HepG2 (cell line): ENCODE results near the gene PDP2. TPM values are rescaled to one million over a fixed set of nuclear protein-coding genes. Genes with fewer than 3 reads are reported as not detected.

ENCODE experiments used
- ARID3A ChIP-seq: IDR thresholded peaks from 2 replicates; pipeline ENCODE4 v1.6.1; 2012; ENCODE audit warnings: low read depth, low read length, improper control_type of control experiment
- CBX2 ChIP-seq, 2 experiments: fragments of 200-600 bp in 1 of 2; sonication (generic); formaldehyde crosslinking in 1 of 2; IDR thresholded peaks; 2 replicates each; pipeline versions ENCODE4 v1.7.0 to v1.8.1; 2018 to 2022; ENCODE audit warnings: low read depth in 2 of 2, low read length in 1 of 2, mild to moderate bottlenecking in 1 of 2, missing genetic modification reagents in 1 of 2
- CEBPZ ChIP-seq: IDR thresholded peaks from 2 replicates; pipeline ENCODE4 v1.6.1; 2012; ENCODE audit warnings: low read length, improper control_type of control experiment
- JUND ChIP-seq: sonication (generic); formaldehyde crosslinking; IDR thresholded peaks from 2 replicates; pipeline ENCODE4 v1.8.0; 2022; ENCODE audit warnings: mild to moderate bottlenecking, missing genetic modification reagents
- NR0B2 ChIP-seq: sonication (generic); formaldehyde crosslinking; IDR thresholded peaks from 2 replicates; pipeline ENCODE4 v1.4.0; 2020; ENCODE audit warnings: mild to moderate bottlenecking, missing genetic modification reagents
- POLR2A ChIP-seq, 2 experiments: IDR thresholded peaks; 2 replicates each; pipeline ENCODE4 v1.6.1; 2011; ENCODE audit warnings: low read depth in 2 of 2, low read length in 2 of 2, mild to moderate bottlenecking in 1 of 2, moderate library complexity in 1 of 2; ENCODE audit not compliant: insufficient read depth in 1 of 2
- SOX6 ChIP-seq, 2 experiments: fragments of 450-650 bp in 1 of 2; sonication (generic) in 1 of 2; formaldehyde crosslinking in 1 of 2; IDR thresholded peaks; 2 replicates each; pipeline versions ENCODE4 v1.4.0 to v1.6.1; 2017 to 2020; ENCODE audit warnings: antibody characterized with exemption in 1 of 2, mild to moderate bottlenecking in 1 of 2, missing genetic modification reagents in 1 of 2
- ZC3H4 ChIP-seq: sonication (generic); formaldehyde crosslinking; IDR thresholded peaks from 2 replicates; pipeline ENCODE4 v1.4.0; 2020; ENCODE audit warnings: missing genetic modification reagents, borderline replicate concordance
- ZFY ChIP-seq: sonication (generic); formaldehyde crosslinking; IDR thresholded peaks from 2 replicates; pipeline ENCODE4 v1.4.0; 2020; ENCODE audit warnings: missing genetic modification reagents
- ZNF142 ChIP-seq: sonication (generic); formaldehyde crosslinking; IDR thresholded peaks from 2 replicates; pipeline ENCODE4 v1.4.0; 2020; ENCODE audit warnings: missing genetic modification reagents
- ZNF337 ChIP-seq: sonication (generic); formaldehyde crosslinking; IDR thresholded peaks from 2 replicates; pipeline ENCODE4 v1.5.1; 2020; ENCODE audit warnings: missing genetic modification reagents, low read depth, mild to moderate bottlenecking, borderline replicate concordance
- polyA plus RNA-seq, 8 experiments: library from polyadenylated mRNA; depleted of rRNA in 3 of 8; stranded (reverse) in 7 of 8; unstranded in 1 of 8; fragments of >200 nt; fragmentation: Illumina TruSeq in 4 of 8; extraction: Trizol in 4 of 8; gene quantifications; 2 replicates each; pipeline versions ENCODE4 v1.2.1 to v1.2.3, GENCODE V29; 2011 to 2016; ENCODE audit warnings: low read depth in 4 of 8, missing spikeins in 1 of 8, mixed read lengths in 1 of 8; ENCODE audit not compliant: insufficient read depth in 1 of 8
- total RNA-seq, 5 experiments: library from RNA; depleted of rRNA; stranded (reverse); fragments of >200 nt; fragmentation: Illumina TruSeq; extraction: Trizol; gene quantifications; 2 replicates each; pipeline ENCODE4 v1.2.3, GENCODE V29; 2016; ENCODE audit warnings: low read depth in 1 of 5
- TF ChIP-seq, protein P1 (sequence below): sonication (generic); formaldehyde crosslinking; IDR thresholded peaks from 2 replicates; pipeline ENCODE4 v1.9.0; 2021; ENCODE audit warnings: missing genetic modification reagents, borderline replicate concordance

PDP2 gene
- total and polyA plus RNA-seq, 2 of the 13 experiments (the other 11 are each of a cell fraction or from before 2014, with no cell fraction given) = 12.8 to 15.8 TPM

DNA sequence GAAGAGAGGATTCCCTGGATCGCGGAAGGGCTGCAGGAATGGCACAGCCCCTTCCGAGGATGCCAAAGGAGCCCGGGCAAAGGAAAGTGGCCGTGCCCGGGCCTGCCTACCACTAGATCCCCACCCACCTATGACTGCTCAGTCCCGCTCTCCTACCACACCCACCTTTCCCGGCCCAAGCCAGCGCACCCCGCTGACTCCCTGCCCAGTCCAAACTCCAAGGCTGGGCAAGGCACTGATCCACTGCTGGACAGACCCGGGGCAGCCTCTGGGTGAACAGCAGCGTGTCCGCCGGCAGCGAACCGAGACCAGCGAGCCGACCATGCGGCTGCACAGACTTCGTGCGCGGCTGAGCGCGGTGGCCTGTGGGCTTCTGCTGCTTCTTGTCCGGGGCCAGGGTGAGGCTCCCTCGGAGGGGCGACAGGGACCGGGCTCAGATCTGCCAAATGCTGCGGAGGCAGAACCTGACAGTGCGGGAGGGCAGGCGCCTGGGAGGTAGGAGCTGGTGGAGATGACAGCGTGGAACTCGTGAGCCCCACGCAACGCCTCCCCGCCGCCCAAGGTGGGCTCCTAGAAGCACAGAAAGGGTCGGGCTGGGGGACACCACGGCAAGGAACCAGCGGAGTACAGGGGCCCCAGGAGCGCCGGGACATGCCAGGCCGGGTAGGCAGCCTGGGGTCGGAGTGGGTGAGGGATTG is 55.1 kb downstream of the PDP2 start, which contains the start of gene CES2 (continued):
- TF ChIP-seq, protein P1, sequence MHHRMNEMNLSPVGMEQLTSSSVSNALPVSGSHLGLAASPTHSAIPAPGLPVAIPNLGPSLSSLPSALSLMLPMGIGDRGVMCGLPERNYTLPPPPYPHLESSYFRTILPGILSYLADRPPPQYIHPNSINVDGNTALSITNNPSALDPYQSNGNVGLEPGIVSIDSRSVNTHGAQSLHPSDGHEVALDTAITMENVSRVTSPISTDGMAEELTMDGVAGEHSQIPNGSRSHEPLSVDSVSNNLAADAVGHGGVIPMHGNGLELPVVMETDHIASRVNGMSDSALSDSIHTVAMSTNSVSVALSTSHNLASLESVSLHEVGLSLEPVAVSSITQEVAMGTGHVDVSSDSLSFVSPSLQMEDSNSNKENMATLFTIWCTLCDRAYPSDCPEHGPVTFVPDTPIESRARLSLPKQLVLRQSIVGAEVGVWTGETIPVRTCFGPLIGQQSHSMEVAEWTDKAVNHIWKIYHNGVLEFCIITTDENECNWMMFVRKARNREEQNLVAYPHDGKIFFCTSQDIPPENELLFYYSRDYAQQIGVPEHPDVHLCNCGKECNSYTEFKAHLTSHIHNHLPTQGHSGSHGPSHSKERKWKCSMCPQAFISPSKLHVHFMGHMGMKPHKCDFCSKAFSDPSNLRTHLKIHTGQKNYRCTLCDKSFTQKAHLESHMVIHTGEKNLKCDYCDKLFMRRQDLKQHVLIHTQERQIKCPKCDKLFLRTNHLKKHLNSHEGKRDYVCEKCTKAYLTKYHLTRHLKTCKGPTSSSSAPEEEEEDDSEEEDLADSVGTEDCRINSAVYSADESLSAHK = 0 out of 2 replicates have a peak, but pooled peaks have one; percentile 20
- peak; percentile 87 to 92 for TF ChIP-seq POLR2A (IDR thresholded peaks at IDR 0.05; ENCODE audit: insufficient read depth in 1 of 2, low read depth in 2 of 2, low read length in 2 of 2)
- no peak for TF ChIP-seq JUND
- TF ChIP-seq CEBPZ = no peak
- TF ChIP-seq ZNF337 = no peak
- TF ChIP-seq ZC3H4 (CRISPR knock-in tag) = 0 out of 2 replicates have a peak, but pooled peaks have one; percentile 40
- no peak for TF ChIP-seq SOX6 (IDR thresholded peaks at IDR 0.05)
- TF ChIP-seq SOX6 (CRISPR knock-in tag; IDR thresholded peaks at IDR 0.05) = 0 out of 2 replicates have a peak, but pooled peaks have one; percentile 21
- TF ChIP-seq ZNF142 (CRISPR knock-in tag) = 0 out of 2 replicates have a peak, but pooled peaks have one; percentile 26
- peak; percentile 53; the same call in 1 of the 2 replicates for TF ChIP-seq ARID3A
- 0 out of 2 replicates have a peak, but pooled peaks have one; percentile 31 for TF ChIP-seq NR0B2 (CRISPR knock-in tag)
- TF ChIP-seq CBX2 (IDR thresholded peaks at IDR 0.05; ENCODE audit: low read depth, low read length) = no peak
- TF ChIP-seq CBX2 (CRISPR knock-in tag; IDR thresholded peaks at IDR 0.05; ENCODE audit: low read depth) = no peak
- peak; percentile 81 for TF ChIP-seq ZFY
